AG04449 (cell line): ENCODE data around the gene USP4.

Source experiments
- CTCF ChIA-PET: fragments of 350-600 bp; formaldehyde crosslinking; extraction: SDS; loops from one replicate; lab custom pipeline; 2021; ENCODE audit warnings: antibody characterized with exemption; lab: Yijun Ruan, JAX
- POLR2A ChIA-PET: fragments of 400-600, 350-600 bp; formaldehyde crosslinking; extraction: SDS; loops from one replicate; lab custom pipeline; 2020; ENCODE audit warnings: antibody characterized with exemption, inconsistent platforms; lab: Yijun Ruan, JAX
- DNase-seq: peaks from one replicate; pipeline ENCODE4 v3.0.0-alpha.2; 2010; ENCODE audit warnings: low read depth, low spot score
- H3K4me3 ChIP-seq: 2 replicates; pipeline ENCODE4 v1.5.1; 2011; ENCODE audit warnings: low read depth, mild to moderate bottlenecking, control low read depth, low read length
- TF ChIP-seq, protein P1 (sequence below): IDR thresholded peaks from one replicate; pipeline ENCODE4 v1.5.1; 2011; ENCODE audit warnings: mild to moderate bottlenecking, moderate library complexity, low read length, control low read depth, inconsistent platforms; ENCODE audit not compliant: insufficient read depth; ENCODE audit errors: missing control alignments

Gene USP4

DNA sequence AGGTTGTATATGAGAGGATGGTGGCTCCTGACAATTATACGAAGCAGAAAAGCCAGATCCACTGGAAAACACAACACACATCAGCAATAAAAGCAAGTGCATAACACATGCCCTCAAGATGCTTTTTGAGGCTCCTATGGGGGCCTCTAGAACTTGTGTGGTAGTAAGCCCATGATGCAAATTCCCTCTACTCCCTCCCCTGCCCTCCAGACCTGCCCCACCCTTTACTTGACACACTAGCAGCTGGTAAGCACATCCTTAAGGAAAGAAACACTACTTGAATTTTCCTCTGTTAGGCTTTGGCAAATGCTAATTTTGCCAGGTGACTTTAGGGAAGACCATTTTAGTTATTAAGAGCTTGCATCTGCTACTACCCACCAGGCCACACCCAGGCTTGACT is 29.2 kb downstream of the USP4 start:
- ChIA-PET CTCF (interaction anchor here (1.7 kb wide), 1 partner anchor 140 kb away, joined by 7 read pairs; the partner anchor contains the start of gene KLHDC8B), POLR2A (no interaction called here)
- DNase-seq = no peak
- H3K4me3 ChIP-seq = no peak overlapping the region
- TF ChIP-seq, protein P1, sequence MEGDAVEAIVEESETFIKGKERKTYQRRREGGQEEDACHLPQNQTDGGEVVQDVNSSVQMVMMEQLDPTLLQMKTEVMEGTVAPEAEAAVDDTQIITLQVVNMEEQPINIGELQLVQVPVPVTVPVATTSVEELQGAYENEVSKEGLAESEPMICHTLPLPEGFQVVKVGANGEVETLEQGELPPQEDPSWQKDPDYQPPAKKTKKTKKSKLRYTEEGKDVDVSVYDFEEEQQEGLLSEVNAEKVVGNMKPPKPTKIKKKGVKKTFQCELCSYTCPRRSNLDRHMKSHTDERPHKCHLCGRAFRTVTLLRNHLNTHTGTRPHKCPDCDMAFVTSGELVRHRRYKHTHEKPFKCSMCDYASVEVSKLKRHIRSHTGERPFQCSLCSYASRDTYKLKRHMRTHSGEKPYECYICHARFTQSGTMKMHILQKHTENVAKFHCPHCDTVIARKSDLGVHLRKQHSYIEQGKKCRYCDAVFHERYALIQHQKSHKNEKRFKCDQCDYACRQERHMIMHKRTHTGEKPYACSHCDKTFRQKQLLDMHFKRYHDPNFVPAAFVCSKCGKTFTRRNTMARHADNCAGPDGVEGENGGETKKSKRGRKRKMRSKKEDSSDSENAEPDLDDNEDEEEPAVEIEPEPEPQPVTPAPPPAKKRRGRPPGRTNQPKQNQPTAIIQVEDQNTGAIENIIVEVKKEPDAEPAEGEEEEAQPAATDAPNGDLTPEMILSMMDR = no peak

DNA sequence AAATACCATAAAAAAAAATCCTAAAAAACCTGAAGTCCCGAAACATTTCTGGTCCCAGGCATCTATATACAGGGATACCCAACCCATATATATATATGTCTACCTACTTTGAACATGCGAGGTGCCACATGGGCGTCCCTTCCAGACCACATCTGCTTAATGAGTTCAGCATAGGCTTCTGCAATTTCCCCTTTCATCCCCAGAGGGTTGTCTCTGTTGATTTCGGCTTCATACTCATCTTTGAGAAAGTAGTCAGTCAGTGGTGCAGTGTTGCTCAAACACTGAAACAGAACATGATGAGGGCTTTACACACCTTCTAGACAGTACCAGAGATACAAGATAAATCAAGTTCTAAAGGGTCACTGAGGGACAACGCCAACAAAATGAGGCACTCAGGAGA is 34.2 kb downstream of the USP4 start:
- CTCF ChIA-PET = interaction anchor here (1.5 kb wide), 2 partner anchors 9 to 144 kb away, joined by 4 read pairs; no protein-coding TSS in a partner anchor
- no peak overlapping the region for H3K4me3 ChIP-seq
- DNase-seq = no peak
- POLR2A ChIA-PET = no interaction called here
- TF ChIP-seq, protein P1 = no peak

DNA sequence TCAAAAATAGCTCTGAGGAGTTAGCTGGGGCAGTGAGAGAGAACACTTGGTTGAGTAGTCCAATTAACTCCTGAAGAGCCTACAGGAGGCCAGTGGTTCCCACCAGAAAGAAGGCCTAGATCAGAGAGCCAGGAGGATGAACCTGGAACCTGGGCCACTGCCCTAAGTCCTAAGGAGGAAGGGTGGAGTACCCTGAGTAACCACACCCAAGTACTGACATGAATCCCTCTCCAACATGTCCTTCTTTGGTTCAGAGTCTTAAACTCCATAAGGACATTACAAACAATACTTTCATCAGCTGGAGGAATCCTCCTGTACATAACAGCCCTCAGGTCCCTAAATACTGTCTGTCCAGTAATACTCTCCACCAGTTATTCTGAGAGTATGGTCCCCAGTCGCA is 37.2 kb downstream of the USP4 start:
- no peak overlapping the region for H3K4me3 ChIP-seq
- TF ChIP-seq, protein P1 = no peak
- CTCF ChIA-PET = interaction anchor here (0.6 to 1.6 kb wide), 6 partner anchors 9 to 147 kb away, joined by 3 to 4 read pairs (median 4); partner anchors contain the start of gene USP4
- POLR2A ChIA-PET = no interaction called here
- no peak for DNase-seq

DNA sequence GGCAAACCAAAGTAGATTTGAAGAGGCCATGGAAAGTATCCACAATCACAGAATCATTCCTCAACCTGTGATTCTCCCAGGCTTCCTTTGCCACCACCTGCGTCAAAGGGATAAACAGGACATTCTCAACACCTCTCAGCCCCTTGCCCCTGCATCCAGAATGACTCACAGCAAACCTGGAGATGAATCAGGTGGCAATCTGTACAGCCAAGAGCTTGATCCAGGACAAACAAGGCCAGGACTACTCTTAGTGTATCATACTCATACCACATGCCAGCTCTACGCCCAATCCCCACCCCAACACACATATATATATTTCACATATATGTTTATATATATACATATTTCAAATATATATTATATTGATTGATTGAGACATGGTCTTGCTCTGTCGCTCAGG is 39.3 kb downstream of the USP4 start:
- TF ChIP-seq, protein P1 = no peak
- DNase-seq = no peak
- H3K4me3 ChIP-seq = no peak overlapping the region
- POLR2A ChIA-PET = no interaction called here
- CTCF ChIA-PET = interaction anchor here (1.2 to 1.6 kb wide), 2 partner anchors 130 to 149 kb away, joined by 3 to 4 read pairs; no protein-coding TSS in a partner anchor

DNA sequence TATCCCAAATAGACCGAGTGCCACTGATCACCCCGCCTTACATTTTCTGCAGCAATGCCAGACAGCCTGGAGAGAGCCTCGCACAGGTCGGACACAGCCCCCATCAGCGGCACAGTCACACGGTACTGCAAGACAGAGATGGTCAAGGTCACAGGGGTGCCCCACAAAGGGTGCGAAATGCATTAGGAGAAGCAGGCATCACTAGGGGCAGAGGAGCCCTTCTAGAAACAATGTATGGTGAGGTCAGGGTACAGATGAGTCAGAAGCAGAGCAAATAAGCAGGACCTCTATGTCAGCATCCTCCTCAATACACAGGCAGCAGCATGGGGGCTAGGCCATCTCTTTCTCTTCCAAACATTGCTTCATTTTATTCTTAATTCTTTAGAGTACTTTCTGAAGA is 41.3 kb downstream of the USP4 start:
- ChIA-PET CTCF (no interaction called here), POLR2A (no interaction called here)
- DNase-seq = no peak
- H3K4me3 ChIP-seq = no peak overlapping the region
- TF ChIP-seq, protein P1 = no peak

DNA sequence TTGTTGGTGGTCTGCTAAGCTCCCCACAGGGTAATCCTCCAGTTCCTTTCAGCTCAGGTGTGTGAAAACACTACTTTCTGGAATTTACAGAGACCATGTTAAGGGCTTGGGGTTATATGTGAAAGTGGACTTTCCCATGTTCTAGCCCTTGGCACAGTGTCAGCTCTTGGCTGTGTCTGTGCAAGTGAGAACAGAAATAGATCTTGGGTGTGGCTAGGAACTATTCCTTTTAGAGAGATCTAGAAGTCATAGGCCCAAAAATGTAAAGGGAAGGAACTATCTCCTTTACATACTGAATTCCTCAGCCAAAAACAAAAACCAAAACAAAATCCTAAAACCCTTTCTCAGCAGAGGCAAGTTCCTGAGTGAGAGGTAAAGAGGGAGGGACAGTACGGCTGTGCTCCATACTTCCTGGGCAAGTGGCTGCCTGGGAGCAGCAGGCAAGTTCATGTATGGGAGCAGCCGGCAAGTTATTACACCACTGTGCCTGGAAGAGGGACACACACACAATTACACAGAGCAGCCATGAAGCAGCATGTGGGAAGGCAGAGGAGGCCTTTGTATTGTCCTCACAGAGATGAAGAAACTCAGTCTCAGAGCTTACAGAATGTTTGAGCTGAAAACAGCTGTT is 43.0 kb downstream of the USP4 start:
- ChIA-PET CTCF (interaction anchor here (0.7 to 2.5 kb wide), 3 partner anchors 10 to 153 kb away, joined by 3 to 14 read pairs (median 4); partner anchors contain the start of gene KLHDC8B), POLR2A (interaction anchor here (0.5 to 0.9 kb wide), 2 partner anchors 19 to 20 kb away, joined by 3 to 4 read pairs; partner anchors contain the start of gene C3orf62)

More for the DNA sequence above, 43.0 kb downstream of the USP4 start:
- DNase-seq = no peak
- TF ChIP-seq, protein P1 = no peak
- H3K4me3 ChIP-seq = no peak overlapping the region
